ENCODE measurements around the gene CYTH1. TPM values are rescaled to one million over a fixed set of nuclear protein-coding genes. Genes with fewer than 3 reads are reported as not detected.

Gene CYTH1
- total RNA-seq, 1 experiment from 2014 or later = 46.7 TPM

DNA sequence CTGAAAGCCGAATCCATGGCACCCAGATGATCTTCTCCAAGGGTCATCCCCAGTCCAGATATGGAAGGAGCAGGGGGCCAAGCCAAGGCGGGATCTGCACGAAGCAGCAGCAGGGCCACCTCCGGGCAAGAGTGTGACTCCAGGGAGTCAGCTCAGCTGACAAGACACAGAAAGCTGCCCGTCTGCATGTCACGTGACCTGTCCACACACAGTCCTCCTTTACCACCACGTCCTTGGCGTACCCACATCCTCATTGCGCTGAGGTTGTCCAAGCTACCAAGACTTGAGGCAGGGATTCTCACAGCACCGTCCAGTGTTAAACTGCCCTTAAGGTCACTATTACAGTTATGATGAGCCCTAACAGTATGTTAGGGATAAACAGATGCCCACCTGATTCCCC lies 11.3 kb upstream of the CYTH1 start:
- Histone ChIP-seq H3K4me1 (ENCODE audit: control insufficient read depth, insufficient read depth, low read length) (no peaks in the 10 kb centered on the region), H3K27ac (ENCODE audit: low read length) (no peak overlapping the region), H3K9me3 (ENCODE audit: control insufficient read depth, insufficient read depth, low read depth, low read length) (no peaks in the 10 kb centered on the region), H3K36me3 (ENCODE audit: control insufficient read depth, insufficient read depth, low read length) (0 out of 2 replicates have a peak, but pooled peaks cover 9% of the 10 kb centered on the region), H3K4me3 (ENCODE audit: low read depth in 2 of 2, low read length in 2 of 2) (no peak overlapping the region), H3K27me3 (ENCODE audit: control insufficient read depth, insufficient read depth, low read length) (no peaks in the 10 kb centered on the region)
- TF ChIP-seq, protein P1, sequence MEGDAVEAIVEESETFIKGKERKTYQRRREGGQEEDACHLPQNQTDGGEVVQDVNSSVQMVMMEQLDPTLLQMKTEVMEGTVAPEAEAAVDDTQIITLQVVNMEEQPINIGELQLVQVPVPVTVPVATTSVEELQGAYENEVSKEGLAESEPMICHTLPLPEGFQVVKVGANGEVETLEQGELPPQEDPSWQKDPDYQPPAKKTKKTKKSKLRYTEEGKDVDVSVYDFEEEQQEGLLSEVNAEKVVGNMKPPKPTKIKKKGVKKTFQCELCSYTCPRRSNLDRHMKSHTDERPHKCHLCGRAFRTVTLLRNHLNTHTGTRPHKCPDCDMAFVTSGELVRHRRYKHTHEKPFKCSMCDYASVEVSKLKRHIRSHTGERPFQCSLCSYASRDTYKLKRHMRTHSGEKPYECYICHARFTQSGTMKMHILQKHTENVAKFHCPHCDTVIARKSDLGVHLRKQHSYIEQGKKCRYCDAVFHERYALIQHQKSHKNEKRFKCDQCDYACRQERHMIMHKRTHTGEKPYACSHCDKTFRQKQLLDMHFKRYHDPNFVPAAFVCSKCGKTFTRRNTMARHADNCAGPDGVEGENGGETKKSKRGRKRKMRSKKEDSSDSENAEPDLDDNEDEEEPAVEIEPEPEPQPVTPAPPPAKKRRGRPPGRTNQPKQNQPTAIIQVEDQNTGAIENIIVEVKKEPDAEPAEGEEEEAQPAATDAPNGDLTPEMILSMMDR (IDR thresholded peaks at IDR 0.05) = no peak
- TF ChIP-seq, protein P2, sequence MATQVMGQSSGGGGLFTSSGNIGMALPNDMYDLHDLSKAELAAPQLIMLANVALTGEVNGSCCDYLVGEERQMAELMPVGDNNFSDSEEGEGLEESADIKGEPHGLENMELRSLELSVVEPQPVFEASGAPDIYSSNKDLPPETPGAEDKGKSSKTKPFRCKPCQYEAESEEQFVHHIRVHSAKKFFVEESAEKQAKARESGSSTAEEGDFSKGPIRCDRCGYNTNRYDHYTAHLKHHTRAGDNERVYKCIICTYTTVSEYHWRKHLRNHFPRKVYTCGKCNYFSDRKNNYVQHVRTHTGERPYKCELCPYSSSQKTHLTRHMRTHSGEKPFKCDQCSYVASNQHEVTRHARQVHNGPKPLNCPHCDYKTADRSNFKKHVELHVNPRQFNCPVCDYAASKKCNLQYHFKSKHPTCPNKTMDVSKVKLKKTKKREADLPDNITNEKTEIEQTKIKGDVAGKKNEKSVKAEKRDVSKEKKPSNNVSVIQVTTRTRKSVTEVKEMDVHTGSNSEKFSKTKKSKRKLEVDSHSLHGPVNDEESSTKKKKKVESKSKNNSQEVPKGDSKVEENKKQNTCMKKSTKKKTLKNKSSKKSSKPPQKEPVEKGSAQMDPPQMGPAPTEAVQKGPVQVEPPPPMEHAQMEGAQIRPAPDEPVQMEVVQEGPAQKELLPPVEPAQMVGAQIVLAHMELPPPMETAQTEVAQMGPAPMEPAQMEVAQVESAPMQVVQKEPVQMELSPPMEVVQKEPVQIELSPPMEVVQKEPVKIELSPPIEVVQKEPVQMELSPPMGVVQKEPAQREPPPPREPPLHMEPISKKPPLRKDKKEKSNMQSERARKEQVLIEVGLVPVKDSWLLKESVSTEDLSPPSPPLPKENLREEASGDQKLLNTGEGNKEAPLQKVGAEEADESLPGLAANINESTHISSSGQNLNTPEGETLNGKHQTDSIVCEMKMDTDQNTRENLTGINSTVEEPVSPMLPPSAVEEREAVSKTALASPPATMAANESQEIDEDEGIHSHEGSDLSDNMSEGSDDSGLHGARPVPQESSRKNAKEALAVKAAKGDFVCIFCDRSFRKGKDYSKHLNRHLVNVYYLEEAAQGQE (IDR thresholded peaks at IDR 0.05; ENCODE audit: insufficient read depth in 1 of 2, low read depth in 2 of 2, low read length in 1 of 2) = no peak
- TF ChIP-seq SIN3A (IDR thresholded peaks at IDR 0.05; ENCODE audit: borderline replicate concordance, insufficient read depth, low read depth, low read length) (no peak), TCF7L2 (IDR thresholded peaks at IDR 0.05; ENCODE audit: low read depth, low read length) (no peak), POLR2AphosphoS5 (IDR thresholded peaks at IDR 0.05; ENCODE audit: low read depth, low read length) (no peak)
- intact Hi-C loops (cut with micrococcal nuclease; ENCODE audit: unreplicated experiment) (no loop called here), in situ Hi-C loops (cut with HindIII; ENCODE audit: low pct_unique_long_range_greater_than_20kb, low sequenced_read_pairs) (no loop called here)
- ATAC-seq = no peak
- ChIA-PET POLR2A (interaction anchor here (0.7 kb wide), 1 partner anchor 384 kb away, joined by 3 read pairs; no protein-coding TSS in a partner anchor), CTCF (no interaction called here)
- DNase-seq (ENCODE audit: low read depth, low spot score) = no peak
- BruUV-seq (replicated peaks) = no TSS peak

DNA sequence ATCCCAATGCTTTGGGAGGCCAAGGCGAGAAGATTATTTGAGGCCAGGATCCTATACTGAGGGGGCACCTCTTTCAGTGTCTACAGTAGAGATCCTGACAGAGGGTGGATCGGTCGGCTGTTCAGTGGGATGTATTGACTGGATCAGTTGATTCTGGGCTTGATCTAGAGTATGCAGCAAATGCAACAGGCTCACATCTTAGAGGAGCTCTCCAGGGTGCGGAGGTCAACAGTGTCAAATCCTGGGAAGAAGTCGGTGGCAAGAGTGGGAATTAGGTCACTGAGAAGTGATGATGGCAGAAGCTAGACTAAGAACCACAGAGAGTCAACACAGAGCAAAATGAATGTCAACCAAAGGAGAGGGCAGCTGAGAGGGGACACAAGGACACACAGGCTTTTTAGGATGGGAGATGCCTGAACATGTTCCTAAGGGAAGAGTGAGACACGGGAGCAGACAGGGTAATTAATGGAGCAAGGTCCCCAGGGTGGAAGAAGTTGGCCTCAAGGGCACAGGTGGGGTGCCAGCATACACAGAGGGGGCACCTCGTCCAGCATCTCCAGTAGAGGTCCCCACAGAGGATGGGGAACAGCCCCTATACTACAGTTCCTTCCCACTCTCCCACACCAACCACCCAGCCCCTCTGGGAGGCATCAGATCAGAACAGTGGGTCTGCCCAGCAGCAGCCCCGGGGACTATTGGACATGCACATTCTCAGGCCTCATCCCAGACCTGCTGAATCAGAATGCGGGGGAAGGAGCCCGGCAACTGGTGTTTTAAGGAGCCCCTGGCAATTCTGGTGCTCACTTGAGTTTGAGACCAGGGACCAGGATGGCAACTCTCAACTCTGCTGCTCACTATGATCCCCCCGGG lies 10.0 kb upstream of the CYTH1 start:
- ChIA-PET POLR2A (no interaction called here), CTCF (no interaction called here)
- ATAC-seq (no peak), DNase-seq (ENCODE audit: low read depth, low spot score) (no peak)
- intact Hi-C loops (cut with micrococcal nuclease; ENCODE audit: unreplicated experiment) = no loop called here
- H3K27me3 ChIP-seq (ENCODE audit: control insufficient read depth, insufficient read depth, low read length) = no peaks in the 10 kb centered on the region
- H3K4me1 ChIP-seq (ENCODE audit: control insufficient read depth, insufficient read depth, low read length) = no peaks in the 10 kb centered on the region
- no peak overlapping the region for H3K4me3 ChIP-seq (ENCODE audit: low read depth in 2 of 2, low read length in 2 of 2)
- no peaks in the 10 kb centered on the region for H3K9me3 ChIP-seq (ENCODE audit: control insufficient read depth, insufficient read depth, low read depth, low read length)
- H3K27ac ChIP-seq (ENCODE audit: low read length) = no peak overlapping the region
- in situ Hi-C loops (cut with HindIII; ENCODE audit: low pct_unique_long_range_greater_than_20kb, low sequenced_read_pairs) = no loop called here
- TF ChIP-seq, protein P1 (IDR thresholded peaks at IDR 0.05) = no peak
- TF ChIP-seq TCF7L2 (IDR thresholded peaks at IDR 0.05; ENCODE audit: low read depth, low read length) (no peak), POLR2AphosphoS5 (IDR thresholded peaks at IDR 0.05; ENCODE audit: low read depth, low read length) (no peak), SIN3A (IDR thresholded peaks at IDR 0.05; ENCODE audit: borderline replicate concordance, insufficient read depth, low read depth, low read length) (no peak)
- TF ChIP-seq, protein P2 (IDR thresholded peaks at IDR 0.05; ENCODE audit: insufficient read depth in 1 of 2, low read depth in 2 of 2, low read length in 1 of 2) = no peak
- 0 out of 2 replicates have a peak, but pooled peaks cover 8% of the 10 kb centered on the region for H3K36me3 ChIP-seq (ENCODE audit: control insufficient read depth, insufficient read depth, low read length)
- BruUV-seq (replicated peaks) = no TSS peak
